Endothelial cell of coronary artery (primary cell): ENCODE measurements around the gene DHX35. TPM values are rescaled to one million over a fixed set of nuclear protein-coding genes. Genes with fewer than 3 reads are reported as not detected.

Experiments
- total RNA-seq: library from RNA; depleted of rRNA; stranded (reverse); fragments of >200 nt; gene quantifications from 2 replicates; pipeline ENCODE4 v1.2.3, GENCODE V29; 2014

The DHX35 gene
- 8.8 and 8.9 TPM in 2 replicates for total RNA-seq

GRCh38 chr20:38962044-38962927 lies at the start of gene DHX35:
Gene DHX35 (plus strand): TSS chr20:38962344. CDS start chr20:38962368, 24 bp downstream.

GRCh38 chr20:38926142-38926933 lies 35.8 kb upstream of the DHX35 start, which contains the start of gene FAM83D:
Gene FAM83D (plus strand): TSS chr20:38926417. CDS start chr20:38926443, 26 bp downstream.

Other genes starting within 250 kb of the DHX35 start
- gene SLC32A1, start 237.9 kb upstream of the DHX35 start, total RNA-seq: not detected in 2 replicates
- 8.5 and 9.3 TPM in 2 replicates for gene ACTR5, start 213.9 kb upstream of the DHX35 start, total RNA-seq
- gene PPP1R16B, start 156.6 kb upstream of the DHX35 start, total RNA-seq: 79.8 and 135 TPM in 2 replicates
- 9.0 and 28.2 TPM in 2 replicates for gene FAM83D, start 35.9 kb upstream of the DHX35 start, total RNA-seq